ENCODE measurements around the gene MORN2.

Gene MORN2

GRCh38 chr2:38836791-38837190 lies 39.0 kb upstream of the MORN2 start:
- H3K27ac ChIP-seq = no peak overlapping the region
- TF ChIP-seq CTCF (conservative IDR thresholded peaks at IDR 0.05) (no peak), ZFX (IDR thresholded peaks at IDR 0.05) (no peak)

GRCh38 chr2:38850045-38850444 lies 25.7 kb upstream of the MORN2 start:
- TF ChIP-seq CTCF (conservative IDR thresholded peaks at IDR 0.05) (no peak), ZFX (IDR thresholded peaks at IDR 0.05) (no peak)

GRCh38 chr2:38856165-38856564 lies 19.6 kb upstream of the MORN2 start:
- no peak overlapping the region for H3K27ac ChIP-seq
- TF ChIP-seq CTCF (conservative IDR thresholded peaks at IDR 0.05) (no peak), ZFX (IDR thresholded peaks at IDR 0.05) (no peak)

More at GRCh38 chr2:38850045-38850444, 25.7 kb upstream of the MORN2 start:
- no peak overlapping the region for H3K27ac ChIP-seq

GRCh38 chr2:38862476-38862875 lies 13.3 kb upstream of the MORN2 start:
- TF ChIP-seq ZFX (IDR thresholded peaks at IDR 0.05) (no peak), CTCF (conservative IDR thresholded peaks at IDR 0.05) (no peak)
- H3K27ac ChIP-seq = no peak overlapping the region

GRCh38 chr2:38863061-38863695 lies 12.6 kb upstream of the MORN2 start:
- H3K27ac ChIP-seq = no peak overlapping the region
- TF ChIP-seq ZFX (IDR thresholded peaks at IDR 0.05) = no peak
- TF ChIP-seq CTCF (conservative IDR thresholded peaks at IDR 0.05) = no peak

- TF ChIP-seq CTCF (conservative IDR thresholded peaks at IDR 0.05) = no peak
- TF ChIP-seq ZFX (IDR thresholded peaks at IDR 0.05) = no peak
- H3K27ac ChIP-seq = no peak overlapping the region
Observed at GRCh38 chr2:38866773-38867443, 8.9 kb upstream of the MORN2 start.

- no peak overlapping the region for H3K27ac ChIP-seq
- no peak for TF ChIP-seq ZFX (IDR thresholded peaks at IDR 0.05)
- no peak for TF ChIP-seq CTCF (conservative IDR thresholded peaks at IDR 0.05)
Observed at GRCh38 chr2:38871432-38871831, 4.3 kb upstream of the MORN2 start.
